CD4-positive, alpha-beta T cell treated with Interleukin-4 for 4 hours (primary cell): ENCODE measurements around the gene CERS3.

Experiments used
- DNase-seq: peaks from one replicate; pipeline ENCODE4 v3.0.0-alpha.2; 2020

The CERS3 gene

GRCh38 chr15:100528833-100529428, at the start of gene CERS3:
TSS of gene CERS3 (minus strand) at chr15:100528950. CDS start at chr15:100501849, 27,101 bp downstream.
- no peak for DNase-seq

- DNase-seq: no peak
These were observed 44.8 kb upstream of the CERS3 start for GRCh38 chr15:100573526-100573925.

- DNase-seq: peak; percentile 53
These were observed 43.7 kb upstream of the CERS3 start for GRCh38 chr15:100572362-100572983.

- peak; percentile 52 for DNase-seq
These were observed 42.9 kb upstream of the CERS3 start for GRCh38 chr15:100571592-100572167.

- DNase-seq: no peak
These were observed 42.1 kb upstream of the CERS3 start for GRCh38 chr15:100570735-100571313.

- DNase-seq: no peak
These were observed 41.5 kb upstream of the CERS3 start for GRCh38 chr15:100570275-100570674.

- DNase-seq: no peak
These were observed 40.6 kb upstream of the CERS3 start for GRCh38 chr15:100569391-100569790.

GRCh38 chr15:100566850-100567628, 38.3 kb upstream of the CERS3 start:
- no peak for DNase-seq

GRCh38 chr15:100565591-100565990, 36.8 kb upstream of the CERS3 start:
- DNase-seq: no peak

GRCh38 chr15:100560323-100560722, 31.6 kb upstream of the CERS3 start:
- no peak for DNase-seq

GRCh38 chr15:100559330-100559729, 30.6 kb upstream of the CERS3 start:
- no peak for DNase-seq

- DNase-seq: no peak
These were observed 30.1 kb upstream of the CERS3 start for GRCh38 chr15:100558771-100559254.

GRCh38 chr15:100553468-100553867, 24.7 kb upstream of the CERS3 start:
- no peak for DNase-seq

- DNase-seq: no peak
These were observed 19.2 kb upstream of the CERS3 start for GRCh38 chr15:100547961-100548360.

- DNase-seq: no peak
These were observed 16.2 kb upstream of the CERS3 start for GRCh38 chr15:100544946-100545345.

- DNase-seq: no peak
These were observed 15.6 kb upstream of the CERS3 start for GRCh38 chr15:100544338-100544841.

- no peak for DNase-seq
These were observed 13.5 kb upstream of the CERS3 start for GRCh38 chr15:100542290-100542689.

GRCh38 chr15:100537331-100537730, 8.6 kb upstream of the CERS3 start:
- no peak for DNase-seq

- no peak for DNase-seq
These were observed 8.0 kb upstream of the CERS3 start for GRCh38 chr15:100536733-100537132.

GRCh38 chr15:100533886-100534285, 5.1 kb upstream of the CERS3 start:
- DNase-seq: no peak

GRCh38 chr15:100531823-100532327, 3.1 kb upstream of the CERS3 start:
- DNase-seq: no peak

- no peak for DNase-seq
These were observed 2.5 kb upstream of the CERS3 start for GRCh38 chr15:100531204-100531603.

- no peak for DNase-seq
These were observed 806 bp upstream of the CERS3 start for GRCh38 chr15:100529556-100529955.
